ENCODE data around the gene RAD51B.
"Not testable (repeated sequence)": the region's sequence is repeated elsewhere in the genome, so short reads cannot be mapped to it uniquely, and the experiment has no call there.

GRCh38 chr14:68289452-68289851, 469.9 kb downstream of the RAD51B start:
- TF ChIP-seq, protein P1, sequence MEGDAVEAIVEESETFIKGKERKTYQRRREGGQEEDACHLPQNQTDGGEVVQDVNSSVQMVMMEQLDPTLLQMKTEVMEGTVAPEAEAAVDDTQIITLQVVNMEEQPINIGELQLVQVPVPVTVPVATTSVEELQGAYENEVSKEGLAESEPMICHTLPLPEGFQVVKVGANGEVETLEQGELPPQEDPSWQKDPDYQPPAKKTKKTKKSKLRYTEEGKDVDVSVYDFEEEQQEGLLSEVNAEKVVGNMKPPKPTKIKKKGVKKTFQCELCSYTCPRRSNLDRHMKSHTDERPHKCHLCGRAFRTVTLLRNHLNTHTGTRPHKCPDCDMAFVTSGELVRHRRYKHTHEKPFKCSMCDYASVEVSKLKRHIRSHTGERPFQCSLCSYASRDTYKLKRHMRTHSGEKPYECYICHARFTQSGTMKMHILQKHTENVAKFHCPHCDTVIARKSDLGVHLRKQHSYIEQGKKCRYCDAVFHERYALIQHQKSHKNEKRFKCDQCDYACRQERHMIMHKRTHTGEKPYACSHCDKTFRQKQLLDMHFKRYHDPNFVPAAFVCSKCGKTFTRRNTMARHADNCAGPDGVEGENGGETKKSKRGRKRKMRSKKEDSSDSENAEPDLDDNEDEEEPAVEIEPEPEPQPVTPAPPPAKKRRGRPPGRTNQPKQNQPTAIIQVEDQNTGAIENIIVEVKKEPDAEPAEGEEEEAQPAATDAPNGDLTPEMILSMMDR (IDR thresholded peaks at IDR 0.05) = not testable (repeated sequence)
- TF ChIP-seq POLR2A (IDR thresholded peaks at IDR 0.05) = not testable (repeated sequence)
